Adrenal gland (tissue), 5 donors: Measurements from ENCODE around the gene EPM2A.

Experiments used
- POLR2A ChIP-seq, 2 donors: fragments of 450-650 bp; IDR thresholded peaks; one replicate each; pipeline ENCODE4 v1.6.1; 2017; ENCODE audit warnings: antibody characterized with exemption in 2 of 2, mild to moderate bottlenecking in 2 of 2, moderate library complexity in 1 of 2
- TF ChIP-seq, protein P1 (sequence below), 6 experiments: fragments of 450-650 bp in 4 of 6; fragments of 200-600 bp in 2 of 6; sonication (generic) in 1 of 6; IDR thresholded peaks; 1 replicate in 5 of 6; 2 replicates in 1 of 6; pipeline versions ENCODE4 v1.5.1 to v1.8.0; 2016 to 2021; ENCODE audit warnings: antibody characterized with exemption in 6 of 6, mild to moderate bottlenecking in 2 of 6, moderate library complexity in 1 of 6
- donor health status: DM: no; HTN: no; CAD: no.

DNA sequence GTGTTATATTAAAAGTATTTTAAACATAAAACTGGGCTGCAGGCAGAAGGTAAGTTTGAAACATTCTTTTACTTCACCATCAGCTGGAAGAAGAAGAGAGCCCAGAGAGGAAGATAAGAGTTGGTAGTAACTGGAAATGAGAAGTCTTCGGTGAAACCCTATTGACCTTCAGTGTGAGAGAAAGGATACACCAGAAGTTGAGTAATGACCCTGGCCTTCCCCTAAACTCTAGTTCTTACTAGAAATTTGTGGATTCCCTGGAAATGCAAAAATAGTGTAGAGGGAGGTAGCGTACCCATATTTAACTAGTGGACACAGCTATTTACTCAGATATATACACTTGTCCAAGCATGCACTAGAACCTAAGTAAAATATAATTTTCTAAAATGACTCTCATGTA, 8.0 kb upstream of the EPM2A start:
- TF ChIP-seq, protein P1, sequence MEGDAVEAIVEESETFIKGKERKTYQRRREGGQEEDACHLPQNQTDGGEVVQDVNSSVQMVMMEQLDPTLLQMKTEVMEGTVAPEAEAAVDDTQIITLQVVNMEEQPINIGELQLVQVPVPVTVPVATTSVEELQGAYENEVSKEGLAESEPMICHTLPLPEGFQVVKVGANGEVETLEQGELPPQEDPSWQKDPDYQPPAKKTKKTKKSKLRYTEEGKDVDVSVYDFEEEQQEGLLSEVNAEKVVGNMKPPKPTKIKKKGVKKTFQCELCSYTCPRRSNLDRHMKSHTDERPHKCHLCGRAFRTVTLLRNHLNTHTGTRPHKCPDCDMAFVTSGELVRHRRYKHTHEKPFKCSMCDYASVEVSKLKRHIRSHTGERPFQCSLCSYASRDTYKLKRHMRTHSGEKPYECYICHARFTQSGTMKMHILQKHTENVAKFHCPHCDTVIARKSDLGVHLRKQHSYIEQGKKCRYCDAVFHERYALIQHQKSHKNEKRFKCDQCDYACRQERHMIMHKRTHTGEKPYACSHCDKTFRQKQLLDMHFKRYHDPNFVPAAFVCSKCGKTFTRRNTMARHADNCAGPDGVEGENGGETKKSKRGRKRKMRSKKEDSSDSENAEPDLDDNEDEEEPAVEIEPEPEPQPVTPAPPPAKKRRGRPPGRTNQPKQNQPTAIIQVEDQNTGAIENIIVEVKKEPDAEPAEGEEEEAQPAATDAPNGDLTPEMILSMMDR (IDR thresholded peaks at IDR 0.05): no peak
- TF ChIP-seq POLR2A (IDR thresholded peaks at IDR 0.05): no peak
